PC-9 (cell line): ENCODE measurements around the gene CFAP97. TPM values are rescaled to one million over a fixed set of nuclear protein-coding genes. Genes with fewer than 3 reads are reported as not detected.

Experiments
- BruUV-seq: library from RNA; stranded (reverse); fragments of 400-500 nt; replicated peaks from 2 replicates; lab custom pipeline; 2021; lab: Mats Ljungman, UMichigan
- CTCF ChIA-PET: fragments of 300-600 bp; sonication (Branson Sonifier 250); formaldehyde crosslinking; loops from one replicate; lab custom pipeline; 2022; ENCODE audit warnings: antibody characterized with exemption; lab: Charles Lee
- POLR2A ChIA-PET: fragments of 300-600 bp; sonication (Branson Sonifier 250); formaldehyde crosslinking; loops from one replicate; lab custom pipeline; 2022; ENCODE audit warnings: antibody characterized with exemption; ENCODE audit not compliant: unreplicated experiment; lab: Charles Lee
- DNase-seq, 2 experiments: peaks; one replicate each; pipeline versions ENCODE4 v3.0.0 to v3.0.0-alpha.2; 2015 to 2022; ENCODE audit warnings: mixed read lengths in 1 of 2
- H2AFZ ChIP-seq: fragments of 200-600 bp; sonication (generic); 2 replicates; pipeline ENCODE4 v1.8.1; 2017; ENCODE audit warnings: antibody characterized with exemption
- H3F3A ChIP-seq: fragments of 200-600 bp; sonication (generic); 2 replicates; pipeline ENCODE4 v1.8.1; 2017; ENCODE audit warnings: antibody characterized with exemption, mild to moderate bottlenecking, low read depth; ENCODE audit not compliant: insufficient read depth
- H3K27ac ChIP-seq: fragments of 200-600 bp; sonication (generic); 2 replicates; pipeline ENCODE4 v1.6.1; 2016; ENCODE audit warnings: mixed run types
- H3K27me3 ChIP-seq: fragments of 200-600 bp; sonication (generic); 2 replicates; pipeline ENCODE4 v1.6.1; 2016; ENCODE audit warnings: low read depth, mixed run types; ENCODE audit not compliant: insufficient read depth
- H3K36me3 ChIP-seq: fragments of 200-600 bp; sonication (generic); 2 replicates; pipeline ENCODE4 v1.6.1; 2016; ENCODE audit warnings: low read depth, mixed run types
- H3K4me1 ChIP-seq: fragments of 200-600 bp; sonication (generic); replicated peaks from 2 replicates; pipeline ENCODE4 v1.6.1; 2016; ENCODE audit warnings: mixed run types; ENCODE audit not compliant: insufficient read depth
- H3K4me2 ChIP-seq: fragments of 200-600 bp; sonication (generic); 2 replicates; pipeline ENCODE4 v1.6.1; 2017; ENCODE audit warnings: mixed run types
- H3K4me3 ChIP-seq: fragments of 200-600 bp; sonication (generic); 2 replicates; pipeline ENCODE4 v1.6.1; 2016; ENCODE audit warnings: mixed run types
- H3K79me2 ChIP-seq: fragments of 200-600 bp; sonication (generic); 2 replicates; pipeline ENCODE4 v1.6.1; 2017; ENCODE audit warnings: low read depth, mixed run types
- H3K9me2 ChIP-seq: fragments of 200-600 bp; sonication (generic); 2 replicates; pipeline ENCODE4 v1.8.1; 2017; ENCODE audit warnings: mild to moderate bottlenecking; ENCODE audit not compliant: insufficient read depth
- H3K9me3 ChIP-seq: fragments of 200-600 bp; sonication (generic); 2 replicates; pipeline ENCODE4 v1.8.1; 2016; ENCODE audit warnings: low read depth; ENCODE audit not compliant: insufficient read depth
- H4K20me1 ChIP-seq: fragments of 200-600 bp; sonication (generic); 2 replicates; pipeline ENCODE4 v1.8.1; 2017; ENCODE audit not compliant: insufficient read depth
- EZH2 ChIP-seq: fragments of 200-600 bp; sonication (generic); IDR thresholded peaks from 2 replicates; pipeline ENCODE4 v1.8.0; 2017; ENCODE audit warnings: antibody characterized with exemption, low read depth
- intact Hi-C: fragments of 100-400 bp; cut with micrococcal nuclease; formaldehyde crosslinking; loops from one replicate; pipeline ENCODE4 v1.10.0; 2022; ENCODE audit not compliant: unreplicated experiment
- total RNA-seq: library from RNA; stranded (reverse); gene quantifications from 2 replicates; pipeline ENCODE4 v1.2.3, GENCODE V29; 2021
- TF ChIP-seq, protein P1 (sequence below): fragments of 200-600 bp; sonication (generic); conservative IDR thresholded peaks from 2 replicates; pipeline ENCODE4 v1.6.1; 2017; ENCODE audit warnings: mixed run types, antibody characterized with exemption, mild to moderate bottlenecking, moderate library complexity

CFAP97 gene
- total RNA-seq, 1 experiment from 2014 or later, result 48.2 TPM

- no peak overlapping the region for H3K4me3 ChIP-seq
- no peaks in the 10 kb centered on the region for H3K4me1 ChIP-seq
- H3K9me2 ChIP-seq, result no peaks in the 10 kb centered on the region
- H3K27me3 ChIP-seq, result no peaks in the 10 kb centered on the region
- H3F3A ChIP-seq, result no peaks in the 10 kb centered on the region
- no peaks in the 10 kb centered on the region for H3K9me3 ChIP-seq
- H4K20me1 ChIP-seq, result no peaks in the 10 kb centered on the region
- H2AFZ ChIP-seq, result no peak overlapping the region
- POLR2A ChIA-PET, result no interaction called here
- no peak for DNase-seq
- no TSS peak for BruUV-seq
- CTCF ChIA-PET, result no interaction called here
- intact Hi-C loops, result no loop called here
- TF ChIP-seq, protein P1, sequence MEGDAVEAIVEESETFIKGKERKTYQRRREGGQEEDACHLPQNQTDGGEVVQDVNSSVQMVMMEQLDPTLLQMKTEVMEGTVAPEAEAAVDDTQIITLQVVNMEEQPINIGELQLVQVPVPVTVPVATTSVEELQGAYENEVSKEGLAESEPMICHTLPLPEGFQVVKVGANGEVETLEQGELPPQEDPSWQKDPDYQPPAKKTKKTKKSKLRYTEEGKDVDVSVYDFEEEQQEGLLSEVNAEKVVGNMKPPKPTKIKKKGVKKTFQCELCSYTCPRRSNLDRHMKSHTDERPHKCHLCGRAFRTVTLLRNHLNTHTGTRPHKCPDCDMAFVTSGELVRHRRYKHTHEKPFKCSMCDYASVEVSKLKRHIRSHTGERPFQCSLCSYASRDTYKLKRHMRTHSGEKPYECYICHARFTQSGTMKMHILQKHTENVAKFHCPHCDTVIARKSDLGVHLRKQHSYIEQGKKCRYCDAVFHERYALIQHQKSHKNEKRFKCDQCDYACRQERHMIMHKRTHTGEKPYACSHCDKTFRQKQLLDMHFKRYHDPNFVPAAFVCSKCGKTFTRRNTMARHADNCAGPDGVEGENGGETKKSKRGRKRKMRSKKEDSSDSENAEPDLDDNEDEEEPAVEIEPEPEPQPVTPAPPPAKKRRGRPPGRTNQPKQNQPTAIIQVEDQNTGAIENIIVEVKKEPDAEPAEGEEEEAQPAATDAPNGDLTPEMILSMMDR, result no peak
- no peak for TF ChIP-seq EZH2
- no peak overlapping the region for H3K27ac ChIP-seq
- H3K79me2 ChIP-seq, result no peaks in the 10 kb centered on the region
- H3K4me2 ChIP-seq, result no peak overlapping the region
- no peaks in the 10 kb centered on the region for H3K36me3 ChIP-seq
These were observed 13.7 kb upstream of the CFAP97 start for GRCh38 chr4:185217408-185217975.

DNA sequence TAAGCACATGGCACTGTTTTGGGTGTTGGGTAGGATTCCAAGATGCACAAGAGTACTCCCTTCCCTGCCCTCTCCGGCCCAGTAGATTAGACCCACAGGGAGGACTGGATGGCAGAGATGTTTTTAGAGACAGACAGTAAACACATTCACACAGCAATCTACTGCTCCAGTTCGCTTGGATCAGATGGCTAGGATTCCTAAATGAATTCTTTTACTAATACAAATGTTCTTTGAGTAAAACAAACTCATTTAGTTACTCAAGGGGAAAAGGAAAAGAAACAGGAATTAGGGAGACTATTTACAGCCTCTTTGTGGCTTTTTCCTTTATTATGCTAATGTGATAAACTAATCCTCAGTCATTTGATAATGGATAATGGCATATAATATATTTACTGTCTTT lies 11.5 kb upstream of the CFAP97 start:
- Histone ChIP-seq H3K27me3 (no peaks in the 10 kb centered on the region), H4K20me1 (no peaks in the 10 kb centered on the region), H3K4me1 (0 out of 2 replicates have a peak, but pooled peaks cover 4% of the 10 kb centered on the region), H3K79me2 (peaks cover 16% of the 10 kb centered on the region; the same call in 1 of the 2 replicates), H3K4me2 (no peak overlapping the region), H3K27ac (no peak overlapping the region), H3K4me3 (no peak overlapping the region), H3K9me3 (no peaks in the 10 kb centered on the region), H3F3A (no peaks in the 10 kb centered on the region), H3K9me2 (no peaks in the 10 kb centered on the region), H2AFZ (no peak overlapping the region), H3K36me3 (no peaks in the 10 kb centered on the region)
- intact Hi-C loops, result no loop called here
- BruUV-seq, result no TSS peak
- ChIA-PET CTCF (no interaction called here), POLR2A (no interaction called here)
- TF ChIP-seq EZH2, result no peak
- TF ChIP-seq, protein P1, result no peak
- no peak for DNase-seq

DNA sequence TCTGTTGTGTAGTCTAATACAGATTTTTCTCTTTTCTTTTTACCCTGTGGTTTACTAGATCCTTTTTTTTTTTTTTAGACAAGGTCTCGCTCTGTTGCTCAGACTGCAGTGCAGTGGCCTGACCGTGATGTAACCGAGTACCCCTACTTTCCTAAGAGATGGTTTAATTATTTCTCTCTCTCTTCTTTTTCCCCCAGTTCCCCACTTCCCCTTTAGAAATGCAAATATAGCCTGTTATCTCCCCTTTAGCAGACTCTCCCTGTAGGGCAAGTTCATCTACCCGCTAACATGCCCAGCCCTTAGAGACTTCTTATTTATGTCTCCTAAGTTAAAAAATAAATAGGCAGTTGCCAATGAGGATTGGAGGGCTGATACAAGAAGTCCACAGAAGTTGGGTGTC lies 10.1 kb upstream of the CFAP97 start:
- intact Hi-C loops, result loop anchor here (5.0 kb wide), 1 partner anchor 43 kb away; no protein-coding TSS in a partner anchor
- no peaks in the 10 kb centered on the region for H3K36me3 ChIP-seq
- no peak overlapping the region for H3K4me3 ChIP-seq
- no peaks in the 10 kb centered on the region for H3K9me2 ChIP-seq
- TF ChIP-seq, protein P1, result no peak
- no peak for TF ChIP-seq EZH2
- H3K4me1 ChIP-seq, result peaks cover 4% of the 10 kb centered on the region; the same call in 1 of the 2 replicates
- no peak overlapping the region for H3K27ac ChIP-seq
- no peak overlapping the region for H2AFZ ChIP-seq
- H3K27me3 ChIP-seq, result no peaks in the 10 kb centered on the region
- ChIA-PET POLR2A (no interaction called here), CTCF (no interaction called here)
- no peaks in the 10 kb centered on the region for H4K20me1 ChIP-seq
- no peak overlapping the region for H3K4me2 ChIP-seq
- DNase-seq, result no peak
- H3K79me2 ChIP-seq, result peaks cover 16% of the 10 kb centered on the region; the same call in 1 of the 2 replicates
- H3K9me3 ChIP-seq, result no peaks in the 10 kb centered on the region
- BruUV-seq, result no TSS peak
- no peaks in the 10 kb centered on the region for H3F3A ChIP-seq
